Measurements from ENCODE around the gene COPG2.
"Not testable (repeated sequence)": the region's sequence is repeated elsewhere in the genome, so short reads cannot be mapped to it uniquely, and the experiment has no call there.

COPG2 gene

GRCh38 chr7:130566168-130566897 is 102.2 kb downstream of the COPG2 start:
- DNase-seq (ENCODE audit: low spot score), result no peak

DNA sequence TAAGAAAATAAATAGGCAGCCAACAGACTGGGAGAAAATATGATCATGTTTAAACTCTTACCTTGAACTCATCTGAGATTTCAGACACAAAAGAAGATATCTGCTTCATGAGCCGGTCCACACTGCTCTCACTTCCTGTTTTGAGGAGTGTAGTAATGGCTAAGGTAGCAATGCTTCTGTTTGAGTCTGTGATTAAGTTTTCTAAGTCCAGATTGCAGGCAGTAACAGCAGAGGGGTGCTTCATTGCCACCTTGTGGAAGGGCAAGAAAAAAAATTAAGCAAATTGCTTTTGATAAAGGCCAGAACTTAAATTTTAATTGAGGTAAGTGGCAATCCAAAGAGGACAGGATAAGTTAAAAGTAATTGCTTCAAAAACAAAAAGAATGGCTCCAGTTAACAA is 107.6 kb downstream of the COPG2 start:
- no peak for DNase-seq (ENCODE audit: low spot score)

GRCh38 chr7:130559184-130559583 is 109.4 kb downstream of the COPG2 start:
- no peak for DNase-seq (ENCODE audit: low spot score)

- no peak for DNase-seq (ENCODE audit: low spot score)
These were observed 114.1 kb downstream of the COPG2 start for GRCh38 chr7:130554481-130554880.

GRCh38 chr7:130553398-130554029 is 115.0 kb downstream of the COPG2 start:
- DNase-seq (ENCODE audit: low spot score), result no peak

GRCh38 chr7:130544356-130544755 is 124.2 kb downstream of the COPG2 start:
- DNase-seq (ENCODE audit: low spot score), result no peak

DNA sequence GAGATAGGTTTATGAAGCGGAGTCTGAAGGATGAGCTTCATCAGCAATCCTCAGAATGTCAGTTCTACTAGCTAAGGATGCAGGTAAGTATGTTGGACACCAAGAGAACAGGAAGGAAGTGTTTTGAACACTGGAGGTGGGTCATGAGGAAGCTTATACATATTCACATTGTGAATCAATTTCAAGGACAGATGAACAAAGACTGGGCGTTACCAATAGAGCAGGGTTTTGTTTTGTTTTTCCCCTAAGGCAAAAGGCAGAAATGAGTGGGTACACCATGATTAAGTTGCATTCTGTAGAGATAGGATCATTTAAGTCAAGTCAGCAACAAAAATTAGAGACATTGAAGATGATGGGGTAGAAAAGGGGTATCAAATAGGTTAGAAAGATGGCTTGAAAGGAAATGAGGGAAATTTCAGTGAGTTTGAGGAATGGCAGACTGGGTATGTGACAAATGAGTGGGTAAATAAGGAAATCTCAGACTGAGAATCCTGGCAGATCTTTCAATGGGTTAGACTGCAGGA is 125.0 kb downstream of the COPG2 start:
- no peak for DNase-seq (ENCODE audit: low spot score)

DNA sequence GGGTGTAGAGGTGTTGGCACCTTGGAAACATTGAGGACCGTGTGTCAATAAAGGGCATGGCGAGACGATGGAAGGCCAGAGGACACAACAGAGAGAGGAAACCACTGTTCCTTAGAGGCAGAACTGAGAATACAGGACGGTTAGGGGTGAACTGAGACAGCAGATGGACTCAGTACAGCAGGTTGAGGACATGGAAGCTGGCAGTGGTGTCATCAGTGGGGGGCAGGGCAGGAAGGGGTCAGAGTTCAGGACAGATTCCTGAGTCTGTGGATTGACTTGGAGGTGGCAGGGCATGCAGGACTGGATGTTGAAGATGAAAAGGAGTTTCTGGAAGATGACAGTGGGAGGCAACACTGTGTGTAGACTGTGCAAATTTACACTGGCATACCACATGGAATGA is 126.3 kb downstream of the COPG2 start:
- not testable (repeated sequence) for DNase-seq (ENCODE audit: low spot score)

GRCh38 chr7:130541287-130541686 is 127.3 kb downstream of the COPG2 start:
- DNase-seq (ENCODE audit: low spot score), result not testable (repeated sequence)

DNA sequence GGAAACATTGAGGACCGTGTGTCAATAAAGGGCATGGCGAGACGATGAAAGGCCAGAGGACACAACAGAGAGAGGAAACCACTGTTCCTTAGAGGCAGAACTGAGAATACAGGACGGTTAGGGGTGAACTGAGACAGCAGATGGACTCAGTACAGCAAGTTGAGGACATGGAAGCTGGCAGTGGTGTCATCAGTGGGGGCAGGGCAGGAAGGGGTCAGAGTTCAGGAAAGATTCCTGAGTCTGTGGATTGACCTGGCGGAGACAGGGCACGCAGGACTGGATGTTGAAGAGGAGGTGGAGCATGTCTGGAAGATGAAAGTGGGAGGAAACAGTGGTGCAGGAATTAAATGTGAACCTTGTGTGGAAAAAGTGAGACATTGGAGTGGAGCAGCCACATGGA is 130.7 kb downstream of the COPG2 start:
- not testable (repeated sequence) for DNase-seq (ENCODE audit: low spot score)

GRCh38 chr7:130529417-130529816 is 139.1 kb downstream of the COPG2 start:
- DNase-seq (ENCODE audit: low spot score), result no peak

DNA sequence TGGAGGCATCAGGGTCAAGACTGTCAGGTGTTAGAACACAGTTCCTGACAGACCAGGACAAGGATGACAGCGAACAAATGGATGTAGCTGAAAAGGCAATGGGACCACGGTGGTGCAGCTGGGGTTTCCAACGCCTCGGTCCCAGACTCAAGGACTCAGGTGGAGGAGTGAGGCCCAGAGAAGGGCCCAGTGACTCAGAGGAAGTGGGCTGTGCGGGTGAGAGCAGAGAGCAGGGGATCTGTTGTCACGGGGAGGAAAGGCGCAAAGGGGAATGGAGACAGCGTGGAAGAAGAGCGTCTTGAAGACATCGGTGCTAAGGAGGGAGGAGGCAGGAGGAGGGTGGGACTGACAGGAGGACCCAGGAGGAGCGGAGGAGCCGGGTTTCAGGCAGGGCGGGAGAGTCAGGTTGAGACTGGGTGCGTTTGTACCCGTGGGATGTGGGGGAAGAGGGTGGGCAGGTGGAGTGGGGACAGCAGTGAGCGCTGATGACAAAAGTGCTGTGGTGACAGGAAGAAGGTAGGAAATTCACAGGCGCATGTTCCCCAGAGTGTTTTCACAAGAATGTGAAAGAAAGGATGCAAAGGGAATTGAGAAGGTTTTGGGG is 140.7 kb downstream of the COPG2 start:
- not testable (repeated sequence) for DNase-seq (ENCODE audit: low spot score)

DNA sequence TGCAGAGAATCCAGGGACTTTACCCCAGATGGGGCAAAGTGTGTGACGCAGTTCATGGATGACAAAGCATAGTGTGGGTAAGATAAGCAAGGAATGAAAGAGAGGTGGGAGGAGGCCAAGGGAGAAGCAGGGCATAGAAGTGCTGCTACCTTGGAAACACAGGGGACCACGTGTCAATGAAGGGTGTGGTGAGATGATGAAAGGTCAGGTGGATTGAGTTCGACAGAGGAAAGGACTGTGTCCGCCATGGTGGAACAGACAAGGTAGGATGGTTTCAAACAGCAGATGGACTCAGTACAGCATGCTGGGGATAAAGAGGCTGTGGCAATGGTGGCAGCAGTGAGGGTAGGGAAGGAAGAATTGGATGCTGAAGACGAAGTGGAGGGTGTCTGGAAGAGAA is 143.9 kb downstream of the COPG2 start:
- DNase-seq (ENCODE audit: low spot score), result no peak

DNA sequence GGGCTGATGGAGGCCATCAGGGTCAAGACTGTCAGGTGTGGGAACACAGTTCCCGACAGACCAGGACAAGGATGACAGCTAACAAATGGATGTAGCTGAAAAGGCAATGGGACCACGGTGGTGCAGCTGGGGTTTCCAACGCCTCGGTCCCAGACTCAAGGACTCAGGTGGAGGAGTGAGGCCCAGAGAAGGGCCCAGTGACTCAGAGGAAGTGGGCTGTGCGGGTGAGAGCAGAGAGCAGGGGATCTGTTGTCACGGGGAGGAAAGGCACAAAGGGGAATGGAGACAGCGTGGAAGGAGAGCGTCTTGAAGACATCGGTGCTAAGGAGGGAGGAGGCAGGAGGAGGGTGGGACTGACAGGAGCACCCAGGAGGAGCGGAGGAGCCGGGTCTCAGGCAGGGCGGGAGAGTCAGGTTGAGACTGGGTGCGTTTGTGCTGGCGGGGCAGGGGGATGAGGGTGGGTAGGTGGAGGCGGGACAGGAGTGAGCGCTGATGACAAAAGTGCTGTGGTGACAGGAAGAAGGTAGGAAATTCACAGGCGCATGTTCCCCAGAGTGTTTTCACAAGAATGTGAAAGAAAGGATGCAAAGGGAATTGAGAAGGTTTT is 144.9 kb downstream of the COPG2 start:
- not testable (repeated sequence) for DNase-seq (ENCODE audit: low spot score)

DNA sequence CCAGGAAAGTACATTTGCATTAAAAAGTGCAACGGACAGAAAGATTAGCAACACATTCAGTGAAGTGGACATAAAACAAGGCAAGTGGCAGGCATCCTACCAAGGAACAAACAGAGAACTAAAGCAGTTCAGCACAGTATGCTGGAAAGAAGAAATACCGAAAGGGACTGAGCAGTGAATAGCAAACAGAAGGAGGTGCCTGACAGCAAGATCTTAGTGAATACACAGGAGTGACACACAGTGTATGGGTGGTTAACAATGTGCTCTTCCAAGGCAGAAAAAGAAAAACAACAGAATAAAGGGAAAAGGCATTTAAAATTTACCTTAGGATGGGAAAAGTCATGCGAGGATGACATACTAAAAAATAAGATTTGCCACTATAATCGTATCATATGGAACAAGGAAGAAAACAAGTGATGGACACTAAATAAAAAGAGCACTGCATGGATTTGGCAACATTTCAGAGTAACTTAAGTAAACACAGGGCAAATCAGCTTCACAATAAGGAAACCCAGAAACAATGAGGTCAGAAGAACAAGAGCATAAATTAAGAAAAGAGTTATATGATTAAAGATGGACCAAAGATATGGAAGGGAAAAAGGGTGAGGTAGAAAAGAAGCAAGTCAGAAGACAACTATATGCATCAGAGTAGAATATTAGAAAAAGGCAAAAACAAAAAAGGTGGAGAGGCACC is 147.1 kb downstream of the COPG2 start:
- no peak for DNase-seq (ENCODE audit: low spot score)

GRCh38 chr7:130515315-130516040 is 153.1 kb downstream of the COPG2 start:
- no peak for DNase-seq (ENCODE audit: low spot score)

DNA sequence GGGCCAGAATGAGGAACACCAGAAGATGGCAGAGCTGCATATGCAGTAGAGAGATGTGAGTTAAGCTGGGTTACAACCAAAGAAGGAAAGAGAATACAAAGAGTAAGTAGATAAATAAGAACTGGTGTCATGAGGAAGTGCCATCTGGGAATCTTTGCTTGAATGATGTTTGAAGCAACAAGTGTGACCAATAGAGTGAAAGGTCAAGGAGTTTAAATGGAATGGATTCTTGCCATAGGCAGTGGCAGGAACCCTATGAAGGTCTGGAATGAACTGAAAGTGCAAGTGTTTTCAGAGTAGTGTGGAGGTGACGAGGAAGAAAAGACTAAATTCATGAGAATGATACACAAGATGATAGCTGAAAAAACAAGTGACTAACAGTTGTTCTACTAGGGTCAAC is 155.1 kb downstream of the COPG2 start:
- DNase-seq (ENCODE audit: low spot score), result no peak

GRCh38 chr7:130512038-130512437 is 156.5 kb downstream of the COPG2 start:
- not testable (repeated sequence) for DNase-seq (ENCODE audit: low spot score)

DNA sequence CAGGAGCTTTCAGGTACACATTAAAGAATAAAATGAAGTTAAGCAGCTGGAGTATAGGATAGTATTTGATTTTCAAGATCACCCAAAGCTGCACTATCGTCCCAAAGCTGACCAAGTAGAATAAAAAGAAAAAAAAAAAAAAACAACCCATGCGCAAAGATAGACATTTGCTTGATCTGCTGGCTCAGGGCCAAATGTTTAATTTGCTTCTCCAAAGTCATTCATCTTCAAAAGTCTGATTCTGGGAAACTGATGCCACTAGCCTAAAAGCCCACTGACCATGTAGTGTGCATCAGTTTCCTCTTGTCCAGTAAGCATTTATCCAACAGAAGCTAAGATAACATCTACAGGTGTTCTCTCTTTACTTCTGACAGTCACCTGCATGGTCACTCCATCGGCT is 162.2 kb downstream of the COPG2 start:
- DNase-seq (ENCODE audit: low spot score), result no peak

GRCh38 chr7:130505753-130506152 is 162.8 kb downstream of the COPG2 start:
- no peak for DNase-seq (ENCODE audit: low spot score)

GRCh38 chr7:130500910-130501309 is 167.6 kb downstream of the COPG2 start:
- DNase-seq (ENCODE audit: low spot score), result no peak

Measured in ecto neural progenitor cell (in vitro differentiated cells).